Stimulated activated CD4-positive, alpha-beta T cell treated with anti-CD3 and anti-CD28 coated beads, TNF-alpha, amount 100 ng/mL, for 24 hours (primary cell): ENCODE data around the gene SYT3.
A peak's percentile ranks its signal among the peaks of the same experiment; 100 is the strongest.

Experiments
- DNase-seq, 3 experiments: peaks; one replicate each; pipeline ENCODE4 v3.0.0-alpha.2; 2020; ENCODE audit warnings: low read depth in 3 of 3

The SYT3 gene

GRCh38 chr19:50639121-50640112, at the start of gene SYT3:
SYT3 (minus strand) TSS chr19:50639881; CDS start chr19:50637411, 2,470 bp downstream.
- peak in 2 of 3 experiments; percentile 18 to 40 for DNase-seq

DNA sequence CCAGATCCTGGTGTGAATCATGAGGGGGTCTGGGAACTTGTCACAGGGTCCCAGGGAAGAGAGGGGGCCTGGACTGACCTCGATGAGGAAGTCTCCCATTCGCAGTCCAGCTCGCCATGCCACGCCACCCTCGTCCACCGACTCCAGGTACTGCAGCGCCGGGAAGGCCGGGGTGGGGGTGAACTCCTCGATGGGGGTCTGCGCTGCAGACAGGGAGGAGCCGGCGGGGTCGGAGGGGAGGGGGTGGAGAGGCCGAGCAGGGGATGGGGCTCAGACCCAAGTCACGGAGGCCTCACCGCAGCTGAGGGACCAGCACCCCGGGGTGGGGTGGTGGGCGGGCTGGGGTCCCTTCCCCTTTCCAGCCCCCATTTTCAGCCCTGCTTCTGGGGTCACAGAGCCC, 49.1 kb upstream of the SYT3 start:
- DNase-seq = no peak

DNA sequence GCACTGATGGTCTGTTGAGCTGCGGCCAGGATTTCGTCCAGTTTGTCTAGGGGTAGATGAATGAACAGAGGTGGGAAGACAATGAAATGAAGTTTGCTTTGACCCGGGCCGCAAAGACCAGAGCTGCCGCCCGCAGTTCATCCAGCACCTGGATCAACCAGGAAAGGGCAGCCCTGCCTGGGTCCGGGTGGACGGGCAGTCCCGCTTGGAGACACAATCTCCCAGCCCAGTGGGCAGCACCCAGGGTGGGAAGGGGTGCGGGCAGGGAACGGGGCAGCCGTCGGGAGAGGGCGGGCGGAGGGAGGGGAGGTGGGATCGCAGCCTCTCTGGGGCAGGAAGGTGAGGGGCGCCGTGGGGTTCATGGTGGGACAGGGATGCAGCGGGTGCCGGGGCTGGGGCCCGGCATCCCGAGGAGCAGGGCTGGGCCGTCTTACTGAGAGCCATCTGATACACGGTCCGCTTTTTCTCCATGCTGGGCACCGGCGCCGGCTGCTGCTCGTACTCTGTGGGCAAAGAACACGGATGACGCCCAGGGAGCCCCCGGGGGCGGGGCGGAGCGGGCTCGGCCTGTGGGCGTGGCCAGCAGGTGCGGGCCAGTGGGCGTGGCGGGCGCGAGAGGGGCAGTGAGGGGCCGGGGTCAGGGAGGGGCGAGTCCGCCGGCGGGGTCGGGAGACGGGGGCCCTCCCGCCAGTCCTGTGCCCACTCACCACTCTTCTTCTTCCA, 46.8 kb upstream of the SYT3 start:
- DNase-seq = no peak

- DNase-seq = peak; percentile 58 to 78 (median 61)
Measured at GRCh38 chr19:50679177-50680125, 39.8 kb upstream of the SYT3 start.

GRCh38 chr19:50678323-50678722, 38.6 kb upstream of the SYT3 start:
- no peak for DNase-seq

DNA sequence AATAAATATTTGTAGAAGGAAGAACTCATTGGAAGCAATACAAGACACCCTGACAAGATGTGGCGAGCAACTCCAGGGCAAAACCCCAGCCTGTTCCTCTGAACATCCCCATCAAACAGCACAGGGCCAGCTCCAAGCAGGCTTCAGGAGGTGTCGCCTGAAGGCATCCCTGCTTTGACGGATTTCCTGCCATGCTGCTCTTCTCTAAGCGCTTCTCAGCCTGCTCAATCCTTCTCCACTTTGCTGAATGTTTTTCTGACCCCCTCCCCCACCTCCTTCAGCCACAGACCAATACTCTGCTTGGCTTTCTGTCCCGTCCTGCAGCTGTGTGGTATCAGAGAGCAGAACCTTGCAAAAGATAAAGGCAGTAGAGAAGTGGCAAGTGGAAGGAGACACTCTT, 38.0 kb upstream of the SYT3 start:
- DNase-seq = no peak

- no peak for DNase-seq
Measured at GRCh38 chr19:50676625-50677197, 37.0 kb upstream of the SYT3 start.

- no peak for DNase-seq
Measured at GRCh38 chr19:50673118-50673517, 33.4 kb upstream of the SYT3 start.

DNA sequence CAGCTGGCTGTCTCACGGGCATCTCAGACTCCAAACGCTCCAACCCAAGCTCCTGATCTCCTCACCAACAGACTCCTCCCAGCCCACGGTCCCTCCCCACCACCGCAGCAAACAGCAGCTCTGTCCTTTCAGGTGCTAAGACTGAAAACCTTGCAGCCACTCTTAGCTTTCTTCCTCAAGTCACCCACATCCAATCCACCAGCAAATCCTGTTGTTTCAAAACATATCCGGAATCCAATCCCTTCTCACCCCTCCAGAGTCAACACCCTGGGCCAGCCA, 30.4 kb upstream of the SYT3 start:
- no peak for DNase-seq

- DNase-seq = peak; percentile 6 to 38 (median 10)
Measured at GRCh38 chr19:50669302-50670101, 29.8 kb upstream of the SYT3 start.

GRCh38 chr19:50668879-50669278, 29.2 kb upstream of the SYT3 start:
- DNase-seq = no peak

GRCh38 chr19:50668416-50668815, 28.7 kb upstream of the SYT3 start:
- no peak for DNase-seq

GRCh38 chr19:50667759-50668231, 28.1 kb upstream of the SYT3 start:
- DNase-seq = no peak

DNA sequence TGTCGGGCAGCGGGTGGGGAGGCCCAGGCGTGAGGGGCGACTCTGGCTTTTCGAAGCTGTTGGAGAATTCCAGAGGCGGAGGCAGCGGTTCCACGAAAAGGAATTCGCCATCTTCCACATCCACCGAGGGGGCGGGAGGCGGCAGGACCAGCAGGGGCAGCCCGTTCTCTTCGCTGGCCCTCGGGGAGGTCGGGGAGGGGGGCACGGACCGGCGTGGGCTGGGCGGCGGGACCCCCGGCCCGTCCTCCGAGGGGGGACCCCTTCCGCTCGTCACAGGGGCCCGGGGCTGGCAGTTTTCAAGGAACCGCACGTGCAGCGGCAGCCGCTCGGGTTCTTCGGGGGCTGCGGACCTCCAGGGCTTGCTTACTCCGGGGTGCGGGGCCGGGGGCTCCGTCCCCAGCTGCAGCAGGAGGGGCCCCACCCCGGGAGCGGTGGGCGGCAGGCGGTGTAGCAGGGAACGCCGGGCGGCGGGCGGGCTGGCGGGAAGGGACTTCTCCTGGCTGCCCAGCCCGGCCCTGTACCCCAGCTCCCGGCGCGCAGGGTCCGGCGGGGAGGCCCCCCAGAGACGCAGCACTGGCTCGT, 27.6 kb upstream of the SYT3 start:
- DNase-seq = no peak

DNA sequence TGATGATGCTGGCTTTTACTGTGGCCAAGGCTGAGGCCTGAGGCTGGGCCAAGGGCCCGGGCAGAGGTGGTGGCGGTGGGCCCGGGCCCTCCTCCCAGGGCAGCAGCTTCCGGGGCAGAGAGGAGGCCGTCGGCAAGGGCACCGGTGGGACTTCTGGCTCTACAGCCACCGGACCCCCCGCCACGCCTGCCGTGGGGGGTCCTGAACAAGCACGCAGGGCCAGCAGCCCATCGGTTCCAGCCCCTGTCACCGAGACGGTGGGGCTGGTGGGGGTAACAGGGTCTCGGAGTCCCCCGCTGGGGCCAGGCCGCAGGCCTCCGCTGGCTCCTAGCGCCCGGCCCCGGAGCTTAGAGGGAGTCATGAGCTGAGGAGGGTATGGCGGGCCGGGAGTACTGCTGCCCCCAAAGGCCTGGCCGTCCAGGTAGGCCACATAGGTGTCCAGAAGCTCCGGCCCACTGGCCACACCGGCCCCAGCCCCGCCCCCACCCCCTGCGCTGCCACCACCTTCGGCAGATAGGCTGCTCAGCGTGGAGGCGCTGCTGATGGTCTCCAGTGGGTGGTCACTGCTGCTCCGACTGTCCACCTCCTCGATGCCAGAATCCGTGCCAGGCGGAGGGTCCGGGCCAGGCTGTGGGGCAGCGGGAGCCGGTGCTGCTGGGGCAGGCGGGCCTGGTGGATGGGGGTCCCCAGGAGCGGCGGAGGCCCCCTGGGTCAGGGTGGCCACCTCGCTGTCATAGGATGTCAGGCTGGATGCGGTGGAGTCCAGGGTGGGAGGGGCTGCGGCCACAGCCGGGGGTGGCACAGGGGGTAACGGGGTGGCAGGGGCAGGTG, 26.9 kb upstream of the SYT3 start:
- DNase-seq = no peak

GRCh38 chr19:50664204-50664603, 24.5 kb upstream of the SYT3 start:
- no peak for DNase-seq

GRCh38 chr19:50663482-50663790, 23.8 kb upstream of the SYT3 start:
- DNase-seq = no peak

DNA sequence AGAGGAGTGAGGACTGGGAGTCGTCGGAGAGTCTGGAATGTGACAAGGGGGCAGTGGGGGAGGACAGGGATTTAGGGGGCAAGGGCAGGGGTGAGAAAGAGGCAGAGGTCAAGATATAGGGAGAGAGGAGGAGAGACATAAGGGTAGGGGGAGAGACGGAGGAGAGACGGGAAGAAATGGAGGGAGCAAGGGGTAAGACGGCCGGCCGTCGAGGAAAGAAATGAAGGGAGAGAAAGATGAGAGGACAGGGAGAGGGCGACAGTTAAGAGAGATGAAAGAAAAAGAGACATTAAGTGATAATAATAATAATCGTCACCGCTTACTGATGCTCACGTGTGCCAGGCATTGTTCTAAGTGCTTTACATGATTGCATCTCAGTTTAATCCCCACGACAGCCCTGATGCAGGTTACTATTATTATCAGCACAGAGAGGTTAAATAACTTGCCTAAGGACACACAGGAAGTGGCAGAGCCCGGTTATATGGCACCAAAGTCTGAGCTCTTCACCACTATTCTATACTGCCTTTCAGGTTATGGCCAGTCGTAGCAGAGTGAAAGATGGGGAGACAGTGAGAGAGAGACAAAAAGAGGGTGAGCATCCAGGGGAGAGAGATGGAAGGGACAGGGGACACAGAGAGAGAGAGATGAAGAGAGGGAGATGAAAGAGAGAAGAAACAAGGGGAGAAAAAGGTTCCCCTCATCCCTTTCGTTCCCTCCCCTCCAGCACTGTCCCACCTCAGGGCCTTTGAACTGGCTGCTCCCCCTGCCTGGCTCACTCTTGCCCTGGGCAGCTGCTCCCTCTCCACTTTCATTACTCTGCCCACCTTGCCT, 23.2 kb upstream of the SYT3 start:
- DNase-seq = no peak
